WTC11 (cell line): ENCODE measurements around the gene MGAM2.

ENCODE experiments used
- ATF1 ChIP-seq: sonication (generic); formaldehyde crosslinking; IDR thresholded peaks from 2 replicates; pipeline ENCODE4 v1.8.1; 2023; ENCODE audit warnings: mild to moderate bottlenecking, moderate library complexity, missing genetic modification reagents
- GRHL2 ChIP-seq: fragments of 250-450 bp; sonication (Bioruptor Pico); IDR thresholded peaks from 2 replicates; pipeline ENCODE4 v1.8.0; 2022; ENCODE audit warnings: mild to moderate bottlenecking, moderate library complexity; ENCODE audit not compliant: insufficient replicate concordance, severe bottlenecking
- JUN ChIP-seq: sonication (generic); formaldehyde crosslinking; IDR thresholded peaks from 2 replicates; pipeline ENCODE4 v1.8.0; 2023; ENCODE audit warnings: mild to moderate bottlenecking, missing genetic modification reagents
- SP1 ChIP-seq: sonication (generic); formaldehyde crosslinking; conservative IDR thresholded peaks from 2 replicates; pipeline ENCODE4 v1.8.1; 2022; ENCODE audit warnings: missing genetic modification reagents
- ZNF263 ChIP-seq: sonication (generic); formaldehyde crosslinking; IDR thresholded peaks from 2 replicates; pipeline ENCODE4 v1.8.1; 2022; ENCODE audit warnings: low read depth, mild to moderate bottlenecking, moderate library complexity, missing genetic modification reagents
- TF ChIP-seq, protein P1 (sequence below): fragments of 200-600 bp; IDR thresholded peaks from 2 replicates; pipeline ENCODE4 v1.8.0; 2022; ENCODE audit warnings: antibody characterized with exemption
- TF ChIP-seq, protein P2 (sequence below): sonication (generic); formaldehyde crosslinking; IDR thresholded peaks from 2 replicates; pipeline ENCODE4 v1.8.1; 2022; ENCODE audit warnings: low read depth, missing genetic modification reagents, borderline replicate concordance
- TF ChIP-seq, protein P3 (sequence below): sonication (generic); formaldehyde crosslinking; IDR thresholded peaks from 2 replicates; pipeline ENCODE4 v1.8.1; 2022; ENCODE audit warnings: mild to moderate bottlenecking, missing genetic modification reagents, moderate library complexity, borderline replicate concordance
- TF ChIP-seq, protein P4 (sequence below): sonication (generic); formaldehyde crosslinking; IDR thresholded peaks from 2 replicates; pipeline ENCODE4 v1.8.1; 2023; ENCODE audit warnings: mild to moderate bottlenecking, moderate library complexity, missing genetic modification reagents
- TF ChIP-seq, protein P5 (sequence below): sonication (generic); formaldehyde crosslinking; conservative IDR thresholded peaks from 2 replicates; pipeline ENCODE4 v1.8.1; 2023; ENCODE audit warnings: mild to moderate bottlenecking, low read depth, missing genetic modification reagents, moderate library complexity
- TF ChIP-seq, protein P6 (sequence below): sonication (generic); formaldehyde crosslinking; IDR thresholded peaks from 2 replicates; pipeline ENCODE4 v1.8.1; 2022; ENCODE audit warnings: low read depth, mild to moderate bottlenecking, moderate library complexity, missing genetic modification reagents, borderline replicate concordance

DNA sequence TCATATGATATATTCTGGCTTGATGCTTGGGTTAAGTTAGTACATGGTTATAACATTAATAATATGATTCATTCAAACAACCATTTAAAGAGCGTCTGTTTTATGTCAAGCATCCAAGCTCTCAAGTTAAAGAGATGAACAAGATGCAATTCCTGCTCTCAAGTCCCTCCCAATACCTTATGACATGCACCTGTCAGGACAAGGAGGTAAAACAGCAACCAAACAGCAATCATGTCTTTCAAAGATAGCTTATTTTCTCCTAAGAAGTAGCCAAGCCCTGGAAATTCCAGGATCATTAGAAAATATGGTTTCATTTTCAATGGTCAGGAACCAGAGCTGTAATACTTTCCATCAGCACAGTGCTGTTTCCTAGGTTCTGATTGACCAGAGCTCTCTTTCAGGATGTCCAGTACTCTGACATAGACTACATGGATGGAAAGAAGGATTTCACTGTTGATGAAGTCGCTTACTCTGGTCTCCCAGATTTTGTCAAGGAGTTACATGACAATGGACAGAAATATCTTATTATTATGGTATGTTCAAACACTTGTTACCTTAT lies 29.0 kb downstream of the MGAM2 start:
- TF ChIP-seq, protein P1, sequence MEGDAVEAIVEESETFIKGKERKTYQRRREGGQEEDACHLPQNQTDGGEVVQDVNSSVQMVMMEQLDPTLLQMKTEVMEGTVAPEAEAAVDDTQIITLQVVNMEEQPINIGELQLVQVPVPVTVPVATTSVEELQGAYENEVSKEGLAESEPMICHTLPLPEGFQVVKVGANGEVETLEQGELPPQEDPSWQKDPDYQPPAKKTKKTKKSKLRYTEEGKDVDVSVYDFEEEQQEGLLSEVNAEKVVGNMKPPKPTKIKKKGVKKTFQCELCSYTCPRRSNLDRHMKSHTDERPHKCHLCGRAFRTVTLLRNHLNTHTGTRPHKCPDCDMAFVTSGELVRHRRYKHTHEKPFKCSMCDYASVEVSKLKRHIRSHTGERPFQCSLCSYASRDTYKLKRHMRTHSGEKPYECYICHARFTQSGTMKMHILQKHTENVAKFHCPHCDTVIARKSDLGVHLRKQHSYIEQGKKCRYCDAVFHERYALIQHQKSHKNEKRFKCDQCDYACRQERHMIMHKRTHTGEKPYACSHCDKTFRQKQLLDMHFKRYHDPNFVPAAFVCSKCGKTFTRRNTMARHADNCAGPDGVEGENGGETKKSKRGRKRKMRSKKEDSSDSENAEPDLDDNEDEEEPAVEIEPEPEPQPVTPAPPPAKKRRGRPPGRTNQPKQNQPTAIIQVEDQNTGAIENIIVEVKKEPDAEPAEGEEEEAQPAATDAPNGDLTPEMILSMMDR = no peak
- no peak for TF ChIP-seq ATF1 (CRISPR knock-in tag)
- TF ChIP-seq SP1 = no peak
- TF ChIP-seq, protein P2, sequence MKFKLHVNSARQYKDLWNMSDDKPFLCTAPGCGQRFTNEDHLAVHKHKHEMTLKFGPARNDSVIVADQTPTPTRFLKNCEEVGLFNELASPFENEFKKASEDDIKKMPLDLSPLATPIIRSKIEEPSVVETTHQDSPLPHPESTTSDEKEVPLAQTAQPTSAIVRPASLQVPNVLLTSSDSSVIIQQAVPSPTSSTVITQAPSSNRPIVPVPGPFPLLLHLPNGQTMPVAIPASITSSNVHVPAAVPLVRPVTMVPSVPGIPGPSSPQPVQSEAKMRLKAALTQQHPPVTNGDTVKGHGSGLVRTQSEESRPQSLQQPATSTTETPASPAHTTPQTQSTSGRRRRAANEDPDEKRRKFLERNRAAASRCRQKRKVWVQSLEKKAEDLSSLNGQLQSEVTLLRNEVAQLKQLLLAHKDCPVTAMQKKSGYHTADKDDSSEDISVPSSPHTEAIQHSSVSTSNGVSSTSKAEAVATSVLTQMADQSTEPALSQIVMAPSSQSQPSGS = no peak
- TF ChIP-seq, protein P3, sequence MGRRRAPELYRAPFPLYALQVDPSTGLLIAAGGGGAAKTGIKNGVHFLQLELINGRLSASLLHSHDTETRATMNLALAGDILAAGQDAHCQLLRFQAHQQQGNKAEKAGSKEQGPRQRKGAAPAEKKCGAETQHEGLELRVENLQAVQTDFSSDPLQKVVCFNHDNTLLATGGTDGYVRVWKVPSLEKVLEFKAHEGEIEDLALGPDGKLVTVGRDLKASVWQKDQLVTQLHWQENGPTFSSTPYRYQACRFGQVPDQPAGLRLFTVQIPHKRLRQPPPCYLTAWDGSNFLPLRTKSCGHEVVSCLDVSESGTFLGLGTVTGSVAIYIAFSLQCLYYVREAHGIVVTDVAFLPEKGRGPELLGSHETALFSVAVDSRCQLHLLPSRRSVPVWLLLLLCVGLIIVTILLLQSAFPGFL = no peak
- no peak for TF ChIP-seq ZNF263
- TF ChIP-seq, protein P4, sequence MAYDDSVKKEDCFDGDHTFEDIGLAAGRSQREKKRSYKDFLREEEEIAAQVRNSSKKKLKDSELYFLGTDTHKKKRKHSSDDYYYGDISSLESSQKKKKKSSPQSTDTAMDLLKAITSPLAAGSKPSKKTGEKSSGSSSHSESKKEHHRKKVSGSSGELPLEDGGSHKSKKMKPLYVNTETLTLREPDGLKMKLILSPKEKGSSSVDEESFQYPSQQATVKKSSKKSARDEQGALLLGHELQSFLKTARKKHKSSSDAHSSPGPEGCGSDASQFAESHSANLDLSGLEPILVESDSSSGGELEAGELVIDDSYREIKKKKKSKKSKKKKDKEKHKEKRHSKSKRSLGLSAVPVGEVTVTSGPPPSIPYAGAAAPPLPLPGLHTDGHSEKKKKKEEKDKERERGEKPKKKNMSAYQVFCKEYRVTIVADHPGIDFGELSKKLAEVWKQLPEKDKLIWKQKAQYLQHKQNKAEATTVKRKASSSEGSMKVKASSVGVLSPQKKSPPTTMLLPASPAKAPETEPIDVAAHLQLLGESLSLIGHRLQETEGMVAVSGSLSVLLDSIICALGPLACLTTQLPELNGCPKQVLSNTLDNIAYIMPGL (CRISPR knock-in tag) = no peak
- TF ChIP-seq, protein P5, sequence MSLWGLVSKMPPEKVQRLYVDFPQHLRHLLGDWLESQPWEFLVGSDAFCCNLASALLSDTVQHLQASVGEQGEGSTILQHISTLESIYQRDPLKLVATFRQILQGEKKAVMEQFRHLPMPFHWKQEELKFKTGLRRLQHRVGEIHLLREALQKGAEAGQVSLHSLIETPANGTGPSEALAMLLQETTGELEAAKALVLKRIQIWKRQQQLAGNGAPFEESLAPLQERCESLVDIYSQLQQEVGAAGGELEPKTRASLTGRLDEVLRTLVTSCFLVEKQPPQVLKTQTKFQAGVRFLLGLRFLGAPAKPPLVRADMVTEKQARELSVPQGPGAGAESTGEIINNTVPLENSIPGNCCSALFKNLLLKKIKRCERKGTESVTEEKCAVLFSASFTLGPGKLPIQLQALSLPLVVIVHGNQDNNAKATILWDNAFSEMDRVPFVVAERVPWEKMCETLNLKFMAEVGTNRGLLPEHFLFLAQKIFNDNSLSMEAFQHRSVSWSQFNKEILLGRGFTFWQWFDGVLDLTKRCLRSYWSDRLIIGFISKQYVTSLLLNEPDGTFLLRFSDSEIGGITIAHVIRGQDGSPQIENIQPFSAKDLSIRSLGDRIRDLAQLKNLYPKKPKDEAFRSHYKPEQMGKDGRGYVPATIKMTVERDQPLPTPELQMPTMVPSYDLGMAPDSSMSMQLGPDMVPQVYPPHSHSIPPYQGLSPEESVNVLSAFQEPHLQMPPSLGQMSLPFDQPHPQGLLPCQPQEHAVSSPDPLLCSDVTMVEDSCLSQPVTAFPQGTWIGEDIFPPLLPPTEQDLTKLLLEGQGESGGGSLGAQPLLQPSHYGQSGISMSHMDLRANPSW (CRISPR knock-in tag) = no peak
- TF ChIP-seq, protein P6, sequence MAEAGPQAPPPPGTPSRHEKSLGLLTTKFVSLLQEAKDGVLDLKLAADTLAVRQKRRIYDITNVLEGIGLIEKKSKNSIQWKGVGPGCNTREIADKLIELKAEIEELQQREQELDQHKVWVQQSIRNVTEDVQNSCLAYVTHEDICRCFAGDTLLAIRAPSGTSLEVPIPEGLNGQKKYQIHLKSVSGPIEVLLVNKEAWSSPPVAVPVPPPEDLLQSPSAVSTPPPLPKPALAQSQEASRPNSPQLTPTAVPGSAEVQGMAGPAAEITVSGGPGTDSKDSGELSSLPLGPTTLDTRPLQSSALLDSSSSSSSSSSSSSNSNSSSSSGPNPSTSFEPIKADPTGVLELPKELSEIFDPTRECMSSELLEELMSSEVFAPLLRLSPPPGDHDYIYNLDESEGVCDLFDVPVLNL (CRISPR knock-in tag) = no peak
- no peak for TF ChIP-seq GRHL2 (CRISPR knock-in tag)
- TF ChIP-seq JUN = no peak
